Cerebellar cortex (tissue), 1 donor: Measurements from ENCODE around the gene SPTBN5.

ENCODE experiments used
- DNase-seq: peaks from one replicate; pipeline ENCODE4 v3.0.0-alpha.2; 2015; ENCODE audit warnings: low spot score

Gene SPTBN5

GRCh38 chr15:41824062-41824745 is 69.6 kb downstream of the SPTBN5 start:
- DNase-seq = no peak

GRCh38 chr15:41823502-41823901 is 70.4 kb downstream of the SPTBN5 start:
- no peak for DNase-seq

GRCh38 chr15:41822957-41823356 is 70.9 kb downstream of the SPTBN5 start:
- no peak for DNase-seq

- no peak for DNase-seq
These were observed 71.4 kb downstream of the SPTBN5 start for GRCh38 chr15:41822471-41822870.

- no peak for DNase-seq
These were observed 72.0 kb downstream of the SPTBN5 start for GRCh38 chr15:41821831-41822230.

- DNase-seq = no peak
These were observed 72.9 kb downstream of the SPTBN5 start for GRCh38 chr15:41820791-41821423.

- no peak for DNase-seq
These were observed 74.3 kb downstream of the SPTBN5 start for GRCh38 chr15:41819455-41820050.

GRCh38 chr15:41817781-41818180 is 76.1 kb downstream of the SPTBN5 start:
- DNase-seq = no peak

- no peak for DNase-seq
These were observed 76.5 kb downstream of the SPTBN5 start for GRCh38 chr15:41817327-41817726.

GRCh38 chr15:41816788-41817187 is 77.1 kb downstream of the SPTBN5 start:
- DNase-seq = no peak

GRCh38 chr15:41814534-41814933 is 79.3 kb downstream of the SPTBN5 start:
- no peak for DNase-seq

- DNase-seq = no peak
These were observed 80.4 kb downstream of the SPTBN5 start for GRCh38 chr15:41813426-41813825.

GRCh38 chr15:41812820-41813375 is 81.0 kb downstream of the SPTBN5 start:
- no peak for DNase-seq

- peak; percentile 84 for DNase-seq
These were observed 82.2 kb downstream of the SPTBN5 start for GRCh38 chr15:41811432-41812195.

GRCh38 chr15:41810651-41811431 is 83.0 kb downstream of the SPTBN5 start:
- DNase-seq = peak; percentile 78

- DNase-seq = peak; percentile 84
These were observed 84.2 kb downstream of the SPTBN5 start for GRCh38 chr15:41809526-41810220.

- DNase-seq = no peak
These were observed 84.7 kb downstream of the SPTBN5 start for GRCh38 chr15:41809121-41809520.

GRCh38 chr15:41806291-41807181 is 87.3 kb downstream of the SPTBN5 start:
- DNase-seq = peak; percentile 34

- no peak for DNase-seq
These were observed 88.1 kb downstream of the SPTBN5 start for GRCh38 chr15:41805711-41806110.
